Esophagus muscularis mucosa (tissue), 3 donors: ENCODE results near the gene GALNT18.

Source experiments
- POLR2A ChIP-seq: fragments of 450-650 bp; IDR thresholded peaks from one replicate; pipeline ENCODE4 v1.6.1; 2017; ENCODE audit warnings: antibody characterized with exemption, moderate library complexity, mild to moderate bottlenecking, low read depth
- POLR2AphosphoS5 ChIP-seq, 2 donors: sonication (generic); formaldehyde crosslinking; IDR thresholded peaks; one replicate each; pipeline ENCODE4 v1.6.1; 2017; ENCODE audit warnings: antibody characterized with exemption in 2 of 2
- TF ChIP-seq, protein P1 (sequence below), 3 experiments: fragments of 200-600 bp in 2 of 3; fragments of 450-650 bp in 1 of 3; sonication (generic) in 2 of 3; IDR thresholded peaks; one replicate each; pipeline ENCODE4 v1.5.1; 2017 to 2019; ENCODE audit warnings: antibody characterized with exemption in 3 of 3, mild to moderate bottlenecking in 2 of 3, moderate library complexity in 1 of 3

GRCh38 chr11:11502263-11502861 lies 119.4 kb downstream of the GALNT18 start:
- TF ChIP-seq, protein P1, sequence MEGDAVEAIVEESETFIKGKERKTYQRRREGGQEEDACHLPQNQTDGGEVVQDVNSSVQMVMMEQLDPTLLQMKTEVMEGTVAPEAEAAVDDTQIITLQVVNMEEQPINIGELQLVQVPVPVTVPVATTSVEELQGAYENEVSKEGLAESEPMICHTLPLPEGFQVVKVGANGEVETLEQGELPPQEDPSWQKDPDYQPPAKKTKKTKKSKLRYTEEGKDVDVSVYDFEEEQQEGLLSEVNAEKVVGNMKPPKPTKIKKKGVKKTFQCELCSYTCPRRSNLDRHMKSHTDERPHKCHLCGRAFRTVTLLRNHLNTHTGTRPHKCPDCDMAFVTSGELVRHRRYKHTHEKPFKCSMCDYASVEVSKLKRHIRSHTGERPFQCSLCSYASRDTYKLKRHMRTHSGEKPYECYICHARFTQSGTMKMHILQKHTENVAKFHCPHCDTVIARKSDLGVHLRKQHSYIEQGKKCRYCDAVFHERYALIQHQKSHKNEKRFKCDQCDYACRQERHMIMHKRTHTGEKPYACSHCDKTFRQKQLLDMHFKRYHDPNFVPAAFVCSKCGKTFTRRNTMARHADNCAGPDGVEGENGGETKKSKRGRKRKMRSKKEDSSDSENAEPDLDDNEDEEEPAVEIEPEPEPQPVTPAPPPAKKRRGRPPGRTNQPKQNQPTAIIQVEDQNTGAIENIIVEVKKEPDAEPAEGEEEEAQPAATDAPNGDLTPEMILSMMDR (IDR thresholded peaks at IDR 0.05) = no peak
- TF ChIP-seq POLR2AphosphoS5 (IDR thresholded peaks at IDR 0.05) (no peak), POLR2A (no peak)
